WTC11 (cell line): ENCODE measurements around the gene ZBTB39. TPM values are rescaled to one million over a fixed set of nuclear protein-coding genes. Genes with fewer than 3 reads are reported as not detected.
A peak's percentile ranks its signal among the peaks of the same experiment; 100 is the strongest.
"Not testable (repeated sequence)": the region's sequence is repeated elsewhere in the genome, so short reads cannot be mapped to it uniquely, and the experiment has no call there.

Source experiments
- ATAC-seq: fragments of 200-7000 bp; cut with Tn5 transposase; 2 replicates; pipeline ENCODE4 v1.10.0; 2021; ENCODE audit warnings: mild to moderate bottlenecking, moderate library complexity
- CTCF ChIA-PET: fragments of 300-600 bp; sonication (Branson Sonifier 250); formaldehyde crosslinking; loops from one replicate; lab custom pipeline; 2021; ENCODE audit warnings: antibody characterized with exemption; lab: Charles Lee
- POLR2A ChIA-PET: fragments of 350-600 bp; sonication (Branson Sonifier 250); formaldehyde crosslinking; loops from one replicate; lab custom pipeline; 2021; ENCODE audit warnings: antibody characterized with exemption; lab: Charles Lee
- DNase-seq: peaks from one replicate; pipeline ENCODE4 v3.0.0; 2021; ENCODE audit warnings: low spot score
- H3K27ac Mint-ChIP-seq: 2 replicates; pipeline ENCODE4 v1.8.0; 2021; ENCODE audit warnings: mixed read lengths
- H3K27me3 Mint-ChIP-seq: 2 replicates; pipeline ENCODE4 v1.8.0; 2021; ENCODE audit warnings: low read depth, mild to moderate bottlenecking, moderate library complexity, mixed read lengths
- H3K36me3 Mint-ChIP-seq: 2 replicates; pipeline ENCODE4 v1.8.0; 2021; ENCODE audit warnings: mixed read lengths
- H3K4me1 Mint-ChIP-seq: 2 replicates; pipeline ENCODE4 v1.8.0; 2022; ENCODE audit warnings: mixed read lengths
- H3K4me3 Mint-ChIP-seq: 2 replicates; pipeline ENCODE4 v1.8.0; 2021; ENCODE audit warnings: mild to moderate bottlenecking, moderate library complexity, mixed read lengths
- H3K9me3 Mint-ChIP-seq: 2 replicates; pipeline ENCODE4 v1.8.0; 2021; ENCODE audit warnings: mixed read lengths
- CBFB ChIP-seq: sonication (generic); formaldehyde crosslinking; IDR thresholded peaks from 2 replicates; pipeline ENCODE4 v1.8.1; 2022; ENCODE audit warnings: mild to moderate bottlenecking, low read depth, missing genetic modification reagents
- ELF4 ChIP-seq: sonication (generic); formaldehyde crosslinking; IDR thresholded peaks from 2 replicates; pipeline ENCODE4 v1.8.1; 2022; ENCODE audit warnings: low read depth, mild to moderate bottlenecking, moderate library complexity, missing genetic modification reagents
- HMGA2 ChIP-seq: fragments of 250-450 bp; sonication (Bioruptor Pico); IDR thresholded peaks from 2 replicates; pipeline ENCODE4 v1.4.0; 2021; ENCODE audit warnings: mild to moderate bottlenecking, moderate library complexity
- JUN ChIP-seq: sonication (generic); formaldehyde crosslinking; IDR thresholded peaks from 2 replicates; pipeline ENCODE4 v1.8.0; 2023; ENCODE audit warnings: mild to moderate bottlenecking, missing genetic modification reagents
- SP1 ChIP-seq: sonication (generic); formaldehyde crosslinking; conservative IDR thresholded peaks from 2 replicates; pipeline ENCODE4 v1.8.1; 2022; ENCODE audit warnings: missing genetic modification reagents
- TEAD4 ChIP-seq: sonication (generic); formaldehyde crosslinking; IDR thresholded peaks from 2 replicates; pipeline ENCODE4 v1.8.0; 2022; ENCODE audit warnings: mild to moderate bottlenecking, missing genetic modification reagents
- ZBTB21 ChIP-seq: sonication (generic); formaldehyde crosslinking; IDR thresholded peaks from 2 replicates; pipeline ENCODE4 v1.8.1; 2023; ENCODE audit warnings: mild to moderate bottlenecking, missing genetic modification reagents, borderline replicate concordance
- ZNF138 ChIP-seq: sonication (generic); formaldehyde crosslinking; conservative IDR thresholded peaks from 2 replicates; pipeline ENCODE4 v1.8.1; 2022; ENCODE audit warnings: mild to moderate bottlenecking, moderate library complexity, missing genetic modification reagents
- total RNA-seq: library from RNA; stranded (reverse); gene quantifications from 3 replicates; pipeline ENCODE4 v1.2.3, GENCODE V29; 2021
- TF ChIP-seq, protein P1 (sequence below): sonication (generic); formaldehyde crosslinking; IDR thresholded peaks from 2 replicates; pipeline ENCODE4 v1.8.1; 2022; ENCODE audit warnings: low read depth, missing genetic modification reagents, borderline replicate concordance
- TF ChIP-seq, protein P2 (sequence below): sonication (generic); formaldehyde crosslinking; IDR thresholded peaks from 2 replicates; pipeline ENCODE4 v1.8.0; 2022; ENCODE audit warnings: mild to moderate bottlenecking, missing genetic modification reagents
- TF ChIP-seq, protein P3 (sequence below): sonication (generic); formaldehyde crosslinking; IDR thresholded peaks from 2 replicates; pipeline ENCODE4 v1.8.1; 2023; ENCODE audit warnings: mild to moderate bottlenecking, missing genetic modification reagents, moderate library complexity
- TF ChIP-seq, protein P4 (sequence below): sonication (generic); formaldehyde crosslinking; IDR thresholded peaks from 2 replicates; pipeline ENCODE4 v1.8.1; 2023; ENCODE audit warnings: mild to moderate bottlenecking, missing genetic modification reagents, borderline replicate concordance

Gene ZBTB39
- total RNA-seq, 1 experiment from 2014 or later: 20.2 TPM

DNA sequence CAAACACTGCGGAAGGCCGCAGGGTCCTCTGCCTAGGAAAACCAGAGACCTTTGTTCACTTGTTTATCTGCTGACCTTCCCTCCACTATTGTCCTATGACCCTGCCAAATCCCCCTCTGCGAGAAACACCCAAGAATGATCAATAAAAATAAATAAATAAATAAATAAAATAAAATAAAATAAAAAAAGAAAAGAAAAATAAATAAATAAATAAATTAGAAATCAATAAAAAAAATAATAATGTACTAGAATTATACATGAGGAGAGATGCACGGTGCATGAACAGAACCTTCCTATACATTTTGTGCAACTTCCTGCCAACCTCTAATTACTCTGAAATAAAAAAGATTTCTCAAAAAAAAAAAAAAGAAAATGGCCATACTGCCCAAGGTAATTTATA, 41.2 kb downstream of the ZBTB39 start:
- ATAC-seq, POLR2A ChIA-PET, CTCF ChIA-PET, DNase-seq, H3K27ac Mint-ChIP-seq, H3K4me3 Mint-ChIP-seq, H3K4me1 Mint-ChIP-seq: not testable (repeated sequence)
- Mint-ChIP-seq H3K36me3 (peaks cover 23% of the 10 kb centered on the region), H3K27me3 (peaks cover 45% of the 10 kb centered on the region), H3K9me3 (peaks cover 58% of the 10 kb centered on the region)
- peak; percentile 96 for TF ChIP-seq HMGA2

DNA sequence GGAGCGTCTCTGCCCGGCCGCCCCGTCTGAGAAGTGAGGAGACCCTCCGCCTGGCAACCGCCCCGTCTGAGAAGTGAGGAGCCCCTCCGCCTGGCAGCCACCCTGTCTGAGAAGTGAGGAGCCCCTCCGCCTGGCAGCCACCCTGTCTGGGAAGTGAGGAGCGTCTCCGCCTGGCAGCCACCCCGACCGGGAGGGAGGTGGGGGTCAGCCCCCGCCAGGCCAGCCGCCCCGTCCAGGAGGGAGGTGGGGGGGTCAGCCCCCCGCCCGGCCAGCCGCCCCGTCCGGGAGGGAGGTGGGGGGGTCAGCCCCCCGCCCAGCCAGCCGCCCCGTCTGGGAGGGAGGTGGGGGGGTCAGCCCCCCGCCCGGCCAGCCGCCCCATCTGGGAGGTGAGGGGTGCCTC, 42.8 kb downstream of the ZBTB39 start:
- CTCF ChIA-PET, DNase-seq, ATAC-seq, POLR2A ChIA-PET, H3K4me1 Mint-ChIP-seq, H3K4me3 Mint-ChIP-seq, H3K27ac Mint-ChIP-seq: not testable (repeated sequence)
- peaks cover 48% of the 10 kb centered on the region for H3K27me3 Mint-ChIP-seq
- H3K36me3 Mint-ChIP-seq: peaks cover 26% of the 10 kb centered on the region
- H3K9me3 Mint-ChIP-seq: peaks cover 67% of the 10 kb centered on the region

DNA sequence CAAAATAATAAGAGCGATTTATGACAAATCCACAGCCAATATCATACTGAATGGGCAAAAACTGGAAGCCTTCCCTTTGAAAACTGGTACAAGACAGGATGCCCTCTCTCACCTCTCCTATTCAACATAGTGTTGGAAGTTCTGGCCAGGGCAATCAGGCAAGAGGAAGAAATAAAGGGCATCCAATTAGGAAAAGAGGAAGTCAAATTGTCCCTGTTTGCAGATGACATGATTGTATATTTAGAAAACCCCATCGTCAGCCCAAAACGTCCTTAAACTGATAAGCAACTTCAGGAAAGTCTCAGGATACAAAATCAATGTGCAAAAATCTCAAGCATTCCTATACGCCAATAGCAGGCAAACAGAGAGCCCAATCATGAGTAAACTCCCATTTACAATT, 44.1 kb downstream of the ZBTB39 start:
- H3K9me3 Mint-ChIP-seq: peaks cover 69% of the 10 kb centered on the region
- POLR2A ChIA-PET: not testable (repeated sequence)

DNA sequence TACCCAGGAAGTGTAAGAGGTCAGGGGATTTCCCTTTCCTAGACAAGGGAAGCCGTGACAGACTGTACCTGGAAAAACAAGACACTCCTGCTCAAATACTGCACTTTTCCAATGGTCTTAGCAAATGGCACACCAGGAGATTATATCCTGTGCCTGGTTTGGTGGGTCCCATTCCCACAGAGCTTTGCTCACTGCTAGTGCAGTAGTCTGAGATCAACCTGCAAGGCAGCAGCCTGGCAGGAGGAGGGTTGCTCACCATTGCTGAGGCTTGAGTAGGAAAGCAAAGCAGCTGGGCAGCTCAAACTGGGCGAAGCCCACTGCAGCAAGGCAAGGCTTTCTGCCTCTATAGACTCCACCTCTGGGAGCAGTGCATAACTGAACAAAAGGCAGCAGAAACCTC, 47.9 kb downstream of the ZBTB39 start:
- Mint-ChIP-seq H3K36me3 (peaks cover 18% of the 10 kb centered on the region), H3K9me3 (peaks cover 57% of the 10 kb centered on the region), H3K27ac (no peak overlapping the region), H3K4me3 (no peak overlapping the region), H3K27me3 (peaks cover 49% of the 10 kb centered on the region), H3K4me1 (no peaks in the 10 kb centered on the region)
- ChIA-PET CTCF (no interaction called here), POLR2A (no interaction called here)
- ATAC-seq (no peak), DNase-seq (no peak)
- TF ChIP-seq TEAD4 (CRISPR knock-in tag) (no peak), JUN (CRISPR knock-in tag) (no peak), ELF4 (CRISPR knock-in tag) (no peak), ZNF138 (CRISPR knock-in tag) (no peak), CBFB (CRISPR knock-in tag) (no peak), ZBTB21 (CRISPR knock-in tag) (no peak), SP1 (CRISPR knock-in tag) (no peak)
- TF ChIP-seq, protein P1, sequence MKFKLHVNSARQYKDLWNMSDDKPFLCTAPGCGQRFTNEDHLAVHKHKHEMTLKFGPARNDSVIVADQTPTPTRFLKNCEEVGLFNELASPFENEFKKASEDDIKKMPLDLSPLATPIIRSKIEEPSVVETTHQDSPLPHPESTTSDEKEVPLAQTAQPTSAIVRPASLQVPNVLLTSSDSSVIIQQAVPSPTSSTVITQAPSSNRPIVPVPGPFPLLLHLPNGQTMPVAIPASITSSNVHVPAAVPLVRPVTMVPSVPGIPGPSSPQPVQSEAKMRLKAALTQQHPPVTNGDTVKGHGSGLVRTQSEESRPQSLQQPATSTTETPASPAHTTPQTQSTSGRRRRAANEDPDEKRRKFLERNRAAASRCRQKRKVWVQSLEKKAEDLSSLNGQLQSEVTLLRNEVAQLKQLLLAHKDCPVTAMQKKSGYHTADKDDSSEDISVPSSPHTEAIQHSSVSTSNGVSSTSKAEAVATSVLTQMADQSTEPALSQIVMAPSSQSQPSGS (CRISPR knock-in tag): no peak
- TF ChIP-seq, protein P2, sequence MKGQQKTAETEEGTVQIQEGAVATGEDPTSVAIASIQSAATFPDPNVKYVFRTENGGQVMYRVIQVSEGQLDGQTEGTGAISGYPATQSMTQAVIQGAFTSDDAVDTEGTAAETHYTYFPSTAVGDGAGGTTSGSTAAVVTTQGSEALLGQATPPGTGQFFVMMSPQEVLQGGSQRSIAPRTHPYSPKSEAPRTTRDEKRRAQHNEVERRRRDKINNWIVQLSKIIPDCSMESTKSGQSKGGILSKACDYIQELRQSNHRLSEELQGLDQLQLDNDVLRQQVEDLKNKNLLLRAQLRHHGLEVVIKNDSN (CRISPR knock-in tag): no peak
- TF ChIP-seq, protein P3, sequence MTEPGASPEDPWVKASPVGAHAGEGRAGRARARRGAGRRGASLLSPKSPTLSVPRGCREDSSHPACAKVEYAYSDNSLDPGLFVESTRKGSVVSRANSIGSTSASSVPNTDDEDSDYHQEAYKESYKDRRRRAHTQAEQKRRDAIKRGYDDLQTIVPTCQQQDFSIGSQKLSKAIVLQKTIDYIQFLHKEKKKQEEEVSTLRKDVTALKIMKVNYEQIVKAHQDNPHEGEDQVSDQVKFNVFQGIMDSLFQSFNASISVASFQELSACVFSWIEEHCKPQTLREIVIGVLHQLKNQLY (CRISPR knock-in tag): no peak
- TF ChIP-seq, protein P4, sequence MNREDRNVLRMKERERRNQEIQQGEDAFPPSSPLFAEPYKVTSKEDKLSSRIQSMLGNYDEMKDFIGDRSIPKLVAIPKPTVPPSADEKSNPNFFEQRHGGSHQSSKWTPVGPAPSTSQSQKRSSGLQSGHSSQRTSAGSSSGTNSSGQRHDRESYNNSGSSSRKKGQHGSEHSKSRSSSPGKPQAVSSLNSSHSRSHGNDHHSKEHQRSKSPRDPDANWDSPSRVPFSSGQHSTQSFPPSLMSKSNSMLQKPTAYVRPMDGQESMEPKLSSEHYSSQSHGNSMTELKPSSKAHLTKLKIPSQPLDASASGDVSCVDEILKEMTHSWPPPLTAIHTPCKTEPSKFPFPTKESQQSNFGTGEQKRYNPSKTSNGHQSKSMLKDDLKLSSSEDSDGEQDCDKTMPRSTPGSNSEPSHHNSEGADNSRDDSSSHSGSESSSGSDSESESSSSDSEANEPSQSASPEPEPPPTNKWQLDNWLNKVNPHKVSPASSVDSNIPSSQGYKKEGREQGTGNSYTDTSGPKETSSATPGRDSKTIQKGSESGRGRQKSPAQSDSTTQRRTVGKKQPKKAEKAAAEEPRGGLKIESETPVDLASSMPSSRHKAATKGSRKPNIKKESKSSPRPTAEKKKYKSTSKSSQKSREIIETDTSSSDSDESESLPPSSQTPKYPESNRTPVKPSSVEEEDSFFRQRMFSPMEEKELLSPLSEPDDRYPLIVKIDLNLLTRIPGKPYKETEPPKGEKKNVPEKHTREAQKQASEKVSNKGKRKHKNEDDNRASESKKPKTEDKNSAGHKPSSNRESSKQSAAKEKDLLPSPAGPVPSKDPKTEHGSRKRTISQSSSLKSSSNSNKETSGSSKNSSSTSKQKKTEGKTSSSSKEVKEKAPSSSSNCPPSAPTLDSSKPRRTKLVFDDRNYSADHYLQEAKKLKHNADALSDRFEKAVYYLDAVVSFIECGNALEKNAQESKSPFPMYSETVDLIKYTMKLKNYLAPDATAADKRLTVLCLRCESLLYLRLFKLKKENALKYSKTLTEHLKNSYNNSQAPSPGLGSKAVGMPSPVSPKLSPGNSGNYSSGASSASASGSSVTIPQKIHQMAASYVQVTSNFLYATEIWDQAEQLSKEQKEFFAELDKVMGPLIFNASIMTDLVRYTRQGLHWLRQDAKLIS (CRISPR knock-in tag): no peak

More for the DNA sequence above, 44.1 kb downstream of the ZBTB39 start:
- ATAC-seq, H3K4me1 Mint-ChIP-seq, CTCF ChIA-PET, H3K27ac Mint-ChIP-seq, DNase-seq, H3K4me3 Mint-ChIP-seq: not testable (repeated sequence)
- Mint-ChIP-seq H3K36me3 (peaks cover 30% of the 10 kb centered on the region), H3K27me3 (peaks cover 51% of the 10 kb centered on the region)
